GM12874 (cell line): Measurements from ENCODE around the gene CD2AP.

ENCODE experiments used
- CTCF ChIP-seq: IDR thresholded peaks from 2 replicates; pipeline ENCODE4 v1.5.1; 2011; ENCODE audit warnings: low read depth, mild to moderate bottlenecking, control low read depth, low read length, moderate library complexity; ENCODE audit not compliant: insufficient read depth

The CD2AP gene, protein sequence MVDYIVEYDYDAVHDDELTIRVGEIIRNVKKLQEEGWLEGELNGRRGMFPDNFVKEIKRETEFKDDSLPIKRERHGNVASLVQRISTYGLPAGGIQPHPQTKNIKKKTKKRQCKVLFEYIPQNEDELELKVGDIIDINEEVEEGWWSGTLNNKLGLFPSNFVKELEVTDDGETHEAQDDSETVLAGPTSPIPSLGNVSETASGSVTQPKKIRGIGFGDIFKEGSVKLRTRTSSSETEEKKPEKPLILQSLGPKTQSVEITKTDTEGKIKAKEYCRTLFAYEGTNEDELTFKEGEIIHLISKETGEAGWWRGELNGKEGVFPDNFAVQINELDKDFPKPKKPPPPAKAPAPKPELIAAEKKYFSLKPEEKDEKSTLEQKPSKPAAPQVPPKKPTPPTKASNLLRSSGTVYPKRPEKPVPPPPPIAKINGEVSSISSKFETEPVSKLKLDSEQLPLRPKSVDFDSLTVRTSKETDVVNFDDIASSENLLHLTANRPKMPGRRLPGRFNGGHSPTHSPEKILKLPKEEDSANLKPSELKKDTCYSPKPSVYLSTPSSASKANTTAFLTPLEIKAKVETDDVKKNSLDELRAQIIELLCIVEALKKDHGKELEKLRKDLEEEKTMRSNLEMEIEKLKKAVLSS

DNA sequence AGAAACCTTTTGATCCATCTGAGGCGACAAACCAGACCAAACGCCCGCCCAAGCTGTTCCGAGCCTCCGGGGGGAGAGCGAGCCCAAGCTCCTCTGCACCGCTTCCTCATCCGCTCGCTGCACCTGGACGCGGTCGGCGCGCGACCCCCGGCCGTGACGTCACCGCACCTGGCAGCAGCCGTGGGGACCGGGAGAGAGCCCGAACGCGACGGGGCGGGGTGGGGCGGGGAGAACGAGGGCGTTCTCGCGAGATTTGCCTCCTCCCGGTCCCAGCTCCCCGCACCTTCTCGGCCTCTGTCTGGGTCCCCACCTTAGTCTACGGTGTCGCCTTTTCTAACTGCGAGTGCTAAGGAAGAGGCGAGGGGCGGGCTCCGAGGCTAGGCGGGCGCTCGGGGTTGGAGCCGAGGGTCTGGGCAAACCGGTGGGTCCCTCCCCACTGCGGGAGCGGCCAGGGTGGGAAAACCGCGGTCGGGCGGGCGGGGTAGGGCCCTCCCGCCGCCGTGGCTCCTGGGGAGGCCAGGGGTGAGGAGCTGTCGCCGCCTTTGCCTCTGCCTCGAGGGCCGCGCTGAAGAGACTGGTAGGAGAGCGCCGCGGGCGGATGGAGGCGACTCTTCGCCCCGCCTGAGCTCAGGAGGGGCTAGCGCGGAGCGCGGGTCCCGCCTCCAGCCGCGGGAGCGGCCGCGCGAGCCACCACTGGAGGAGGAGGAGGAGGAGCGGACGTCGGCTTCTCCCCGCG is at the start of gene CD2AP:
CD2AP (plus strand) TSS at position 293 of the 736 bp plus-strand sequence. CDS start 456 bp downstream, outside the sequence.
- 0 out of 2 replicates have a peak, but pooled peaks have one; percentile 19 for TF ChIP-seq CTCF

DNA sequence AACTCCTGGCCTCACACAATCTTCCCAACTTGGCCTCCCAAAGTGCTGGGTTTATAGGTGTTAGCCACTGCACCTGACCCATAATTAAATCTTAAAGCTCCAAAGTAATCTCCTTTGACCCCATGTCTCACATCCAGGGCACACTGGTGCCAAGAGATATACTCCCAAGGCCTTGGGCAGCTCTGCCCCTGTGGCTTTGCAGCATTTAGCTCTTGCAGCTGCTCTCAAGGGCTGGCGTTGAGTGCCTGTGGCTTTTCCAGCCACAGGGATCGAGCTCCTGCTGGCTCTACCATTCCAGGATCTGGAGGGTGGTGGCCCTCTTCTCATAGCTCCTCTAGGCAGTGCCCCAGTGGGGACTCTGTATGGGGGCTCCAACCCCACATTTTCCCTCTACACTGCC is 49.3 kb upstream of the CD2AP start:
- no peak for TF ChIP-seq CTCF

- no peak for TF ChIP-seq CTCF
Observed at GRCh38 chr6:47428746-47429664, 48.6 kb upstream of the CD2AP start.

GRCh38 chr6:47434372-47435253 is 43.0 kb upstream of the CD2AP start:
- no peak for TF ChIP-seq CTCF

DNA sequence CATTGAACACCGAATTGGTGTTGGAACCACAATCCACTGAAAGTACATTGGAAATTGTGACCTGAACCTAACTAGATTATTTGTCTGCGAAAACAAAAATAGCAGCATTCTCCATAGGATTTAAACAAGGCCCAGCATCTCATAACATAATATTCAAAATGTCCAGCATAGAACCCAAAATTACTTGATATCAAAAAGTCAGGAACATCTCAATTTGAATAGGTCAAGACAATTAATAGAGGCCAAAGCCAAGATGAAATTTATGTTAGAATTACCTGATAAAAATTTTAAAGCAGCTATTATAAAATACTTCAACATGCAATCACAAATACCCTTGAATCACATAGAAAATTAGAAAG is 42.4 kb upstream of the CD2AP start:
- no peak for TF ChIP-seq CTCF

- no peak for TF ChIP-seq CTCF
Observed at GRCh38 chr6:47437592-47437991, 40.0 kb upstream of the CD2AP start.
